Adrenal gland (tissue), 5 donors: ENCODE results near the gene ARHGAP18.

Experiments
- CTCF ChIP-seq, 6 experiments: fragments of 450-650 bp in 4 of 6; fragments of 200-600 bp in 2 of 6; sonication (generic) in 1 of 6; IDR thresholded peaks; 1 replicate in 5 of 6; 2 replicates in 1 of 6; pipeline versions ENCODE4 v1.5.1 to v1.8.0; 2016 to 2021; ENCODE audit warnings: antibody characterized with exemption in 6 of 6, mild to moderate bottlenecking in 2 of 6, moderate library complexity in 1 of 6
- POLR2A ChIP-seq, 2 donors: fragments of 450-650 bp; IDR thresholded peaks; one replicate each; pipeline ENCODE4 v1.6.1; 2017; ENCODE audit warnings: antibody characterized with exemption in 2 of 2, mild to moderate bottlenecking in 2 of 2, moderate library complexity in 1 of 2
- donor health status: DM: no; HTN: no; CAD: no.

DNA sequence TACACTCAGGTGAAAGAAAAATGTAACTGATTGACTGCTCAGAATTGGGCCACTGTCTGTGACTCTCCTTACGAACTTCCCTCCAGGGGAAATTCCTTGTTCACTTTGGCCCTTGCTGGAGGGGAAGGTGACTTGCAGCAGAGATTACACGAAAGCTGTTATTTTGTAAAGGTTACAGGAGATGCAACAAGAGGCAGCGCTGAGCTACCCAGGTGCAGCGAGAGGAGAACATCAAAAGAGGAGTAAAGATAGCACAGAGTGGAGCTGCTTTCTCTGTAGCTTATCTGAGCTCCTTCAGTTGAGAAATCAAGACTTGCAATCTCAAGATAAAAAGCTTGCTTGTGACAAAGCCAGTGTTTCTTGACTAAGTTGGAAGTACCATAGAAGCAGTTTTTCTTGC, 144.6 kb downstream of the ARHGAP18 start:
- TF ChIP-seq CTCF (IDR thresholded peaks at IDR 0.05) (no peak), POLR2A (IDR thresholded peaks at IDR 0.05) (no peak)
